Measurements from ENCODE around the gene IBA57. TPM values are rescaled to one million over a fixed set of nuclear protein-coding genes. Genes with fewer than 3 reads are reported as not detected.

Gene IBA57
- polyA plus RNA-seq, 1 donor (not counting 4 experiments of a cell fraction or from before 2014, with no cell fraction given) = 1.5 TPM

DNA sequence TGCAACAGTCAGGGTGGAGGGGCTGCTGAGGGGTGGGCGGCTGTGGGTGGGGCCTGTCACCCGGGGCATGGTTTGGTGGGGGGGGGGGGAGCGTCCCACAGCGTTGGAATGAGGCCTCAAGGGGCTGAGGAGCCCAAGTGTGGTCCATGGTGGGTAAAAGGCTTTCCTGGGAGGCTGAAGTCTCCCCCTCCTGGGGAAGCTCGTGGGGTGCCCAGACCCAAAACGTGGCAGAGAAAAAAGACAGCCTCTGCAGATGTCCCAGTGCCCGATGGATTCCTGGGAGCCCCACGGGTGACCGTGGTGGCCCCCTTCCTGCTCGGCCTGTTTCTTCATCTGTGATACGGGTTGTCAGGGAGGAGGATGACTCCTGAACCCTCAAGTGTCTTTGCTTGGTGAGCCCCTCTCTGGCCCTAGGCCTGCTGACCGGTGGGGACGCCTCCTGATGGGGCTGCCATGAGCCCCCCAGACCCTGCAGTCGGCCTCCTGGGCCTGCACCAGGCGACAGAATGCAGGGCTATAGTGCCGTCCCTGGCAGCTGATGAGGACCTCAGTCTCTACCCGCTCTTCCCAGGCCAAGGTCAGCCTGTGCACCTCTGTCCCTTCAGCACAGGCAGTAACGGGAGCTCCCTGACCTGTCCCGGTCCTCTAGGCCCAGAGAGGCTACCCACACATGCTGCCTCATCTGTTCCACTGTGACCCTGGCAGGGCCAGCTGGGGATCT is 43.4 kb downstream of the IBA57 start:
- Histone ChIP-seq H3K9ac (ENCODE audit: control insufficient read depth, extremely low read depth, insufficient read depth, low read length) (no peak overlapping the region), H2AFZ (ENCODE audit: control insufficient read depth, low read length) (no peak overlapping the region), H3K27ac (ENCODE audit: control insufficient read depth, insufficient read depth, low read length) (no peak overlapping the region), H3K27me3 (ENCODE audit: control insufficient read depth, extremely low read depth, insufficient read depth, low read length) (peaks cover 9% of the 10 kb centered on the region), H3K4me3 (ENCODE audit: control insufficient read depth in 2 of 3, extremely low read depth in 1 of 3, insufficient read depth in 2 of 3, low read depth in 1 of 3, low read length in 3 of 3) (no peak overlapping the region), H3K4me2 (ENCODE audit: control insufficient read depth, extremely low read depth, insufficient read depth, low read depth, low read length) (no peak overlapping the region), H3K36me3 (ENCODE audit: control insufficient read depth in 2 of 2, extremely low read depth in 1 of 2, insufficient read depth in 2 of 2, low read length in 2 of 2) (no peaks in the 10 kb centered on the region), H3K9me3 (ENCODE audit: control insufficient read depth, low read depth, low read length) (no peaks in the 10 kb centered on the region), H4K20me1 (ENCODE audit: control insufficient read depth, extremely low read depth, insufficient read depth, low read length) (no peaks in the 10 kb centered on the region), H3K4me1 (ENCODE audit: control insufficient read depth, extremely low read depth, insufficient read depth, low read length) (no peaks in the 10 kb centered on the region), H3K79me2 (ENCODE audit: control insufficient read depth, insufficient read depth, low read length) (no peaks in the 10 kb centered on the region), H3K9me1 (ENCODE audit: control insufficient read depth, extremely low read depth, insufficient read depth, low read length) (no peaks in the 10 kb centered on the region)
- dilution Hi-C loops (cut with MboI; ENCODE audit: extremely low pct_ligation_motif_present, low sequenced_read_pairs) = no loop called here
- FAIRE-seq = no peak
- TF ChIP-seq EZH2 (IDR thresholded peaks at IDR 0.05; ENCODE audit: low read length) (no peak), CTCF (optimal IDR thresholded peaks at IDR 0.05 in 1 of 3, IDR thresholded peaks at IDR 0.05 in 1 of 3, conservative IDR thresholded peaks at IDR 0.05 in 1 of 3; ENCODE audit: extremely low read depth in 1 of 3, insufficient read depth in 2 of 3, low read length in 3 of 3) (no peak)
- no peak for DNase-seq (ENCODE audit: low read depth, low spot score)

DNA sequence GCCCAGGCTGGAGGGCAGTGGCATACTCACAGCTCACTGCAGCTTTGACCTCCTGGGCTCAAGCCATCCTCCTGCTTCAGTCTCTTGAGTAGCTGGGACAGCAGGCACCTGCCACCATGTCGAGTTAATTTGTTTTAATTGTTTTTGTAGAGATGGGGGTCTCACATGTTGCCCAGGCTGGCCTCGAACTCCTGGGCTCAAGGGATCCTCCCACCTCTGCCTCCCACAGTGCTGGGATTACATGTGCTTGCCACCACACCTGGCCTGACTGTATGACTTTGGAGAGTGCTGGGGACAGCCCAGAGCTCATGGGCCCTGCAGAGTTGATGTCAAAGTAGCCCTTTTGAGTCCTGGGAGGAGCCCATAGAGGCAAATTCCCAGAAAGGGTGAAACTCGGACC is 44.1 kb downstream of the IBA57 start:
- no peaks in the 10 kb centered on the region for H3K36me3 ChIP-seq (ENCODE audit: control insufficient read depth in 2 of 2, extremely low read depth in 1 of 2, insufficient read depth in 2 of 2, low read length in 2 of 2)
- H3K79me2 ChIP-seq (ENCODE audit: control insufficient read depth, insufficient read depth, low read length) = no peaks in the 10 kb centered on the region
- DNase-seq (ENCODE audit: low read depth, low spot score) = no peak
- H3K4me3 ChIP-seq (ENCODE audit: control insufficient read depth in 2 of 3, extremely low read depth in 1 of 3, insufficient read depth in 2 of 3, low read depth in 1 of 3, low read length in 3 of 3) = no peak overlapping the region
- H3K9ac ChIP-seq (ENCODE audit: control insufficient read depth, extremely low read depth, insufficient read depth, low read length) = no peak overlapping the region
- H3K27ac ChIP-seq (ENCODE audit: control insufficient read depth, insufficient read depth, low read length) = no peak overlapping the region
- H4K20me1 ChIP-seq (ENCODE audit: control insufficient read depth, extremely low read depth, insufficient read depth, low read length) = no peaks in the 10 kb centered on the region
- FAIRE-seq = no peak
- TF ChIP-seq CTCF (optimal IDR thresholded peaks at IDR 0.05 in 1 of 3, IDR thresholded peaks at IDR 0.05 in 1 of 3, conservative IDR thresholded peaks at IDR 0.05 in 1 of 3; ENCODE audit: extremely low read depth in 1 of 3, insufficient read depth in 2 of 3, low read length in 3 of 3) (no peak), EZH2 (IDR thresholded peaks at IDR 0.05; ENCODE audit: low read length) (no peak)
- H3K4me1 ChIP-seq (ENCODE audit: control insufficient read depth, extremely low read depth, insufficient read depth, low read length) = no peaks in the 10 kb centered on the region
- peaks cover 6% of the 10 kb centered on the region for H3K27me3 ChIP-seq (ENCODE audit: control insufficient read depth, extremely low read depth, insufficient read depth, low read length)
- H3K4me2 ChIP-seq (ENCODE audit: control insufficient read depth, extremely low read depth, insufficient read depth, low read depth, low read length) = no peak overlapping the region
- no peak overlapping the region for H2AFZ ChIP-seq (ENCODE audit: control insufficient read depth, low read length)
- dilution Hi-C loops (cut with MboI; ENCODE audit: extremely low pct_ligation_motif_present, low sequenced_read_pairs) = no loop called here
- H3K9me1 ChIP-seq (ENCODE audit: control insufficient read depth, extremely low read depth, insufficient read depth, low read length) = no peaks in the 10 kb centered on the region
- H3K9me3 ChIP-seq (ENCODE audit: control insufficient read depth, low read depth, low read length) = no peaks in the 10 kb centered on the region

Measured in keratinocyte (primary cell).